EH (cell line): ENCODE data around the gene CIDEA.
"Not testable (repeated sequence)": the region's sequence is repeated elsewhere in the genome, so short reads cannot be mapped to it uniquely, and the experiment has no call there.

Source experiments
- DNase-seq: peaks from one replicate; pipeline ENCODE4 v3.0.0-alpha.2; 2015; ENCODE audit warnings: low read depth

The CIDEA gene

GRCh38 chr18:12239431-12239830 lies 14.7 kb upstream of the CIDEA start:
- peak; percentile 58 for DNase-seq

DNA sequence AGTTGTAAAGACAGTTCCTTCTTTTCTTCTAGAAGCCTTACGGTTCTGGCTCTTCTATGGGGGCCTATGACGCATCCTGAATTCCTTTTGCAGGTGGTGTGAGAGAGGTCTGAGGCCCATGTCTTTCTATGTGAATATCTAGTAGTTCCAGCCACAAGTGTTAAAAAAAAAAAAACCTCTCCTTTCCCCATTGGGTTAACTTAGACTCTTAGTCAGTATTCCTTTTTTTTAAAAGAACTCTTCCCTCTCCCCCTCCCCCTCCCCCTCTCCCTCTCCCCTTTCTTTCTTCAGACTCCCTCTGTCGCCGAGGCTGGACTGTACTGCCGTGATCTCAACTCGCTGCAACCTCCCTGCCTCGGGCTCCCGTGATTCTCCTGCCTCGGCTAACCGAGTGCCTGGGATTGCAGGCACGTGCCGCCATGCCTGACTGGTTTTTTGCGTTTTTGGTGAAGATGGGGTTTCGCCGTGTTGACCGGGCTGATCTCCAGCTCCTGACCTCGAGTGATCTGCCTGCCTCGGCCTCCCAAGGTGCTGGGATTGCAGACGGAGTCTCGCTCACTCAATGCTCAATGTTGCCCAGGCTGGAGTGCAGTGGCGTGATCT lies 11.4 kb upstream of the CIDEA start:
- DNase-seq = no peak

- DNase-seq = not testable (repeated sequence)
Measured at GRCh38 chr18:12243272-12243671, 10.9 kb upstream of the CIDEA start.

DNA sequence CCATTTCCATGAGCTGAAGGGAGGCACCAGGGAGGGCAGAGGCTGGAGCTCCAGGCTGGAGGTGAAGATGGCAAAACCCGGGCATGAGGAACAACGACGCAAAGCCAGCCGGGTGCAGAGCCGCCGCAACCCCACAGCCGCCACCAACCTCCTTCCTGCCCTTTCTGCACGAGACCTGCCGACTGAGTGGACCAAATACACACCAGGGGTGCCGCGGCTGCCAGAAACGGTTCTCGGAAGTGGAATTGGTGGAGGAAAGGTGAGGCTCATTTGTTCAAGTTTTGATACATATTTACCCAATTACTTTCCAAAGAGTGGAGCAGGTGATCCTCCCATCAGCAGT lies 8.4 kb upstream of the CIDEA start:
- no peak for DNase-seq

GRCh38 chr18:12246849-12247808 lies 7.0 kb upstream of the CIDEA start:
- no peak for DNase-seq

DNA sequence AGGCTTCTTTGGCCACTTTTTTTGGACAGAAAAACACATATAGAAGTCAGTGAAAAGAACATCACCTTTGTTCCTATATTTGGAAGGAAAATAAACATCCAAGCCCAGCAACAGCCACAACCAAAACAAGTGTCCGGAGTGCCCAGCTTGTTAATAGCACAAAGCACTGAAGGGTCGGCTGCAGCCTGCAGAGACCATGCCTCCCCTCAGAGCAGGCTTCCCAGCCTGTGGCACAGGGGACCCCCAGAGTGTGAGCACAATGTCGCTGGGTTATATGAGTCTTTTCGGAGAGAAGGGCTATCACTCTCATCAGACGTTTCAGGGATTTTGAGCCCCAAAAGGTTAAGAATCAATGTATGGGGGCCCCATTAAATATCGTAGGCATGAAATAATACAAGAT lies 6.2 kb upstream of the CIDEA start:
- no peak for DNase-seq

GRCh38 chr18:12248926-12249720 lies 5.0 kb upstream of the CIDEA start:
- no peak for DNase-seq

- DNase-seq = no peak
Measured at GRCh38 chr18:12251311-12251710, 2.9 kb upstream of the CIDEA start.

GRCh38 chr18:12252061-12252460 lies 2.1 kb upstream of the CIDEA start:
- no peak for DNase-seq

GRCh38 chr18:12253027-12253426 lies 1.1 kb upstream of the CIDEA start:
- DNase-seq = no peak

- DNase-seq = no peak
Measured at GRCh38 chr18:12253663-12254135, 462 bp upstream of the CIDEA start.

DNA sequence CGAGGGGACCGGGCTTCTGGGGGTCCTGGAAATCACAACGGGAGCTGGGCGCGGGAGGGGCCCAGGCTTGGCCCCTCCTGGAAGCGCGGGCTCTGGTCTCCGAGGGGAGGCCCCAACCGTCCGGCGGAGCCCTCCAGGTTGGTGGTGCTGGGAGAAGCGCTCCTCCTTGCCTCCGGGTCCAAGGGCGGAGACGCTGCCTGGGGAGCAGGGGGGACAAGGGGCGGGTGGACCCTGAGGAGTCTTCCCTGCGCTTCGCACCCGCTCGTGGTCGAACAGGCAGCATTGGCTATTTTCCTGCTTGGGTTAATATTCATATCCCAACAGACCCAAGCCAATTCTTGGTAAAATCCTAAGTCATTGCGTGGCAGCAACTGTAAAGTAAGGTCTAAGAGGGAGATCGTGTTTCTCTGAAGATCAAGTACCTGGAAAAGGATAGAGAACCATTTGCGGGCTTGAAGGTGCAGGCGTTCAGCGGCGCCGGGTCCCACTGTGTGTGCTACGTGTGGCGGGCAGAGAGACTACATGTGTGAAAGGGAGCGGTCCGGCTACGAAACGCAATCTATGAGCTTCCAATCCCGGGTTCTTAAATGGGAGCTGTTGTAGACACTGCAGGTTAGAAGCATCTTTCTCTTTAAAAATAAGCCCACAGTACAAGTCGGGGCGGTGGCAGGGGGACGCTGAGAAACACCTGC lies 805 bp downstream of the CIDEA start:
- DNase-seq = no peak

DNA sequence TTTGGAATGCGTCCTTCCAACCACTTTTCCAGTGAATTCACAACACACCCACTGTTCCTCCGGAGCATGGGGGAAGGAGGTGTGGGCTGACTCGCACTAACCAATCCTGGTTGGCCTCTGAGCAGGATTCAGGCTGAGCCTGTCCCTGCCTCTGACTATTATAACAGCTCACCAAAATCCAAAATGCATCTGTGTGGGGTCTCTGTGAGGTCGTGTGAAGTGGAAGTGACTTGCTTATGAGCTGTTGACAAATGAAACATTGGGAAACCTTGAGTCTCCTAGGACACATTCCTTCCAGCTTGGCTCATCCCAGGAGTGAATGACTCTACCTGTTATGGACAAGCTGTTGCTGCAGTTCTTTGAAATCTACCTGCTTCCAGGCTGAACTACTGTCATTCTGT lies 1.5 kb downstream of the CIDEA start:
- peak; percentile 55 for DNase-seq

DNA sequence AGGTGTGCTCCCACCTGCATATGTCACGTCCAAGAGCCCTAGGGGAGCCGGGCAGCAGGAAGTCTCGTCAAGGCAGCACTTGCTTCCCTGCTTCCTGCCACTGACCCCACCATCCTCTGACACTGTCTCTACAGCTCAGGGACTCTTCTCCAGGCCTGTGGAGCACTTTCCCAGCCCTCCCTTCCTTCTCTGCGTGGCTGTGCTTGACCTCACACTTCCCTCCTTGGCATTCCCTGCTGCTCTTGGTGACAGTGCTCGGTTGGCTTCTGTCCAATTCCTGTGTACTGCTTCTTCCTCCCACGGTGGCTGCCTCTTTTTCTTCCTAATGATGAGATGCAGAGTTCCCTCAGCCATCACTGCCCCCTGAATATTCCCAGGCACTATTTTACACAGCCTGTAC lies 2.8 kb downstream of the CIDEA start:
- peak; percentile 52 for DNase-seq

- no peak for DNase-seq
Measured at GRCh38 chr18:12257996-12258718, 4.0 kb downstream of the CIDEA start.

GRCh38 chr18:12258719-12259705 lies 4.9 kb downstream of the CIDEA start:
- DNase-seq = no peak

DNA sequence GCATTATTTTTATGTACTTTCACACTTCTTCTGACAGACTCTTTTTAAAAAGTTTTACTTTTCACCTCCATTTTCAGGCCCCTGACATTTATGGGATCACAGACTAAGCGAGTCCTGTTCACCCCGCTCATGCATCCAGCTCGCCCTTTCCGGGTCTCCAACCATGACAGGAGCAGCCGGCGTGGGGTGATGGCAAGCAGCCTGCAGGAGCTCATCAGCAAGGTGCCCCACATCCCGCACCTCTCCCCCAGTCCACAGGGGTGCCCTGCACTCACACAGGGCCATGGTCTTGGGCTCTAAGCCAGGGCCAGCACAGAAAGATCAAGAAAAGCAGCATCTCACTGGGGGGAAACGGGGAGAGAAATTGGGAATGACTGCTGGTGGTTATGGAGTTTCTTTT lies 8.6 kb downstream of the CIDEA start:
- no peak for DNase-seq

DNA sequence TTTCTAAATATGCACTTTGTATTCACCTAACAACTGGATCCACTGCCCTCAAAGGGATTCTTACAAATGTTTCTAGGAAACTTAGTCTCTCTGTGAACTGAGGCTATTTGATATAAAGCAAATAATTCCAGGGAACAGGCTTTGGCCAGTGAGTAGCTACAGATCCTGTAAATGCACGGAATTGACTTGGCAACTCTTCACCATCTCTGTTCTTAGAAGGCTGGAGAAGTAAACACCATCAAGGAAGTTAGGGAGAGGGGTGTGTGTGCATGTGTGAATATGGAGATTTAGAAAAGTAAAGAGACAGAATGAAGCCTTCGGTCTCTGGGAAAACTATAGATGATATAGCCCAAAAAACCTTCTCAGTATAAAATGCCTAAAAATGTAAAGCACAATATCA lies 10.7 kb downstream of the CIDEA start:
- DNase-seq = no peak

DNA sequence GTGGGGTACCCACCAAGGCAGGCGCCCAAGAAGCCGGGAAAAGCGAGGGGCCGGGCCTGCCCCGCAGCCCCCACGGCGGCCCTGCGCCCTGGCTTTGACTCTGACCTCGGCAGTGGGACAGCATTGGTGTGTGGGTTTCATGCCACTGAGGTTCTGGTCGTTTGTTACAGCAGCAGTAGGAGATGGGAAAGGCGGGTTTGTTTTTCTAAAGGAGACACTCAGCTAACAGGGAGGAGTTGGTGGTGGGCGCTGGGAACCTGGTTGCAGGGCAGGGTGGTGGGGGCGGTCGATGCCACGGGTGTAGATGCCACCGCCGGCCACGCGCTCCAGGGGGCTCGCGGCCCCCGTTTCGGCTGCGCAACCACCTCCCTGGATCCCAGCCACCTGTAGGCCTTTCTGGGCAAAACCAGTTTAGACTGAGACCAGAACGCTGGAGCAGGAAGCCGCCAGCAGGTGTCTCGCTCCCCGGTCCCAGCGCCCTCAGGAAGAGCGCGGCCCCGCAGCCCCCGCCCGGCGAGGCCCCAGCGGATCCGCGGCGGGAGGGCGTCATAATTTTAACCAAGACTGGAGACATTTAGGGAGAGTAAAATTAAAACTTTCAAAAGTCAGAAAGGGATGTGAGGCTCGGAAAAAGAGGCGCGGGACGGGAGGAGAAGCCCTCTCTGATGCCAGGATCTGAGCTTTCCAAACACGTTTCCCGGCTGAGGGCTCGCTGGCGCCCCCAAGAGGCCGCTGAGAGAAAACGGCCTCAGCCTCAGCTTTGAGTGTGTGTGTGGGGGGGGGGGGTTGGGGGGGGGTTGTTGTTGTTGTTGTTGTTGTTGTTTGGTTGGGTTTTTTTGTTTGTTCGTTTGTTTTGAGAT lies 17.4 kb downstream of the CIDEA start:
- DNase-seq = peak; percentile 81
